H9 (cell line): ENCODE measurements around the gene DOCK2. TPM values are rescaled to one million over a fixed set of nuclear protein-coding genes. Genes with fewer than 3 reads are reported as not detected.

ENCODE experiments used
- DNase-seq: peaks from one replicate; pipeline ENCODE4 v3.0.0-alpha.2; 2017
- H2AFZ ChIP-seq: one replicate; pipeline ENCODE4 v1.6.1; 2013; ENCODE audit warnings: mild to moderate bottlenecking, low read length, control low read depth, moderate library complexity
- H2AK5ac ChIP-seq: 2 replicates; pipeline ENCODE4 v1.6.1; 2013; ENCODE audit warnings: low read length, control low read depth, mixed read lengths; ENCODE audit not compliant: insufficient read length
- H2BK120ac ChIP-seq: one replicate; pipeline ENCODE4 v1.6.1; 2013; ENCODE audit warnings: low read depth, mild to moderate bottlenecking, low read length, control low read depth, inconsistent platforms; ENCODE audit not compliant: poor library complexity, severe bottlenecking
- H2BK12ac ChIP-seq: 2 replicates; pipeline ENCODE4 v1.6.1; 2013; ENCODE audit warnings: low read length, control low read depth, mixed read lengths, low read depth; ENCODE audit not compliant: insufficient read length
- H2BK15ac ChIP-seq: 2 replicates; pipeline ENCODE4 v1.6.1; 2013; ENCODE audit warnings: low read depth, low read length, control low read depth
- H2BK20ac ChIP-seq: one replicate; pipeline ENCODE4 v1.6.1; 2013; ENCODE audit warnings: low read depth, mild to moderate bottlenecking, low read length, control low read depth, inconsistent platforms; ENCODE audit not compliant: poor library complexity, severe bottlenecking
- H2BK5ac ChIP-seq: 2 replicates; pipeline ENCODE4 v1.6.1; 2013; ENCODE audit warnings: low read length, control low read depth, mixed read lengths; ENCODE audit not compliant: insufficient read length
- H3K14ac ChIP-seq: 2 replicates; pipeline ENCODE4 v1.6.1; 2013; ENCODE audit warnings: low read length, control low read depth; ENCODE audit not compliant: insufficient read depth
- H3K18ac ChIP-seq: 2 replicates; pipeline ENCODE4 v1.6.1; 2013; ENCODE audit warnings: low read depth, mild to moderate bottlenecking, mixed read lengths, low read length, control low read depth; ENCODE audit not compliant: insufficient read length
- H3K23ac ChIP-seq: 2 replicates; pipeline ENCODE4 v1.6.1; 2013; ENCODE audit warnings: low read length, control low read depth, mixed read lengths, low read depth; ENCODE audit not compliant: insufficient read length
- H3K23me2 ChIP-seq: 2 replicates; pipeline ENCODE4 v1.6.1; 2013; ENCODE audit warnings: low read depth, mild to moderate bottlenecking, mixed read lengths, low read length, control low read depth; ENCODE audit not compliant: insufficient read length, poor library complexity, severe bottlenecking
- H3K27ac ChIP-seq: 2 replicates; pipeline ENCODE4 v1.5.1; 2013; ENCODE audit warnings: low read length, control low read depth, mixed read lengths, low read depth; ENCODE audit not compliant: insufficient read length
- H3K27me3 ChIP-seq: 2 replicates; pipeline ENCODE4 v1.6.1; 2013; ENCODE audit warnings: low read length, control low read depth, inconsistent platforms; ENCODE audit not compliant: insufficient read depth
- H3K4ac ChIP-seq: 2 replicates; pipeline ENCODE4 v1.6.1; 2013; ENCODE audit warnings: low read depth, mild to moderate bottlenecking, control low read depth, inconsistent platforms, low read length, moderate library complexity
- H3K4me1 ChIP-seq: 2 replicates; pipeline ENCODE4 v1.6.1; 2013; ENCODE audit warnings: low read length, control low read depth, inconsistent platforms; ENCODE audit not compliant: insufficient read depth
- H3K4me2 ChIP-seq: 2 replicates; pipeline ENCODE4 v1.6.1; 2013; ENCODE audit warnings: low read length, control low read depth, mixed read lengths; ENCODE audit not compliant: insufficient read length, insufficient read depth
- H3K56ac ChIP-seq: 2 replicates; pipeline ENCODE4 v1.6.1; 2013; ENCODE audit warnings: low read depth, mild to moderate bottlenecking, mixed read lengths, low read length, control low read depth; ENCODE audit not compliant: insufficient read length
- H3K79me1 ChIP-seq: 2 replicates; pipeline ENCODE4 v1.6.1; 2013; ENCODE audit warnings: low read depth, mild to moderate bottlenecking, moderate library complexity, low read length, control low read depth, inconsistent platforms; ENCODE audit not compliant: insufficient read depth, poor library complexity, severe bottlenecking
- H3K79me2 ChIP-seq: 2 replicates; pipeline ENCODE4 v1.6.1; 2013; ENCODE audit warnings: low read length, control low read depth, inconsistent platforms; ENCODE audit not compliant: insufficient read depth
- H3K9ac ChIP-seq: 2 replicates; pipeline ENCODE4 v1.6.1; 2013; ENCODE audit warnings: low read length, control low read depth, mixed read lengths; ENCODE audit not compliant: insufficient read length; ENCODE audit errors: extremely low read depth
- H3K9me3 ChIP-seq: one replicate; pipeline ENCODE4 v1.6.1; 2013; ENCODE audit warnings: low read depth, low read length, inconsistent platforms; ENCODE audit not compliant: control insufficient read depth
- H3T11ph ChIP-seq: one replicate; pipeline ENCODE4 v1.6.1; 2013; ENCODE audit warnings: mild to moderate bottlenecking, low read length, control low read depth, inconsistent platforms
- H4K20me1 ChIP-seq: one replicate; pipeline ENCODE4 v1.6.1; 2013; ENCODE audit not compliant: control insufficient read depth, insufficient read length, insufficient read depth
- H4K5ac ChIP-seq: 2 replicates; pipeline ENCODE4 v1.6.1; 2013; ENCODE audit warnings: low read depth, mild to moderate bottlenecking, mixed read lengths, low read length, control low read depth; ENCODE audit not compliant: insufficient read length
- H4K8ac ChIP-seq: replicated peaks from 2 replicates; pipeline ENCODE4 v1.6.1; 2013; ENCODE audit warnings: low read length, control low read depth, mixed read lengths, low read depth; ENCODE audit not compliant: insufficient read length
- H4K91ac ChIP-seq: 2 replicates; pipeline ENCODE4 v1.6.1; 2013; ENCODE audit warnings: low read depth, mild to moderate bottlenecking, moderate library complexity, mixed read lengths, low read length, control low read depth; ENCODE audit not compliant: insufficient read length
- H3K27ac Mint-ChIP-seq, 3 experiments: 2 replicates in 2 of 3; 3 replicates in 1 of 3; pipeline ENCODE4 v1.8.0; 2020 to 2021; ENCODE audit warnings: mixed read lengths in 3 of 3, mild to moderate bottlenecking in 1 of 3, moderate library complexity in 1 of 3
- H3K27me3 Mint-ChIP-seq: 2 replicates; pipeline ENCODE4 v1.8.0; 2021; ENCODE audit warnings: low read depth, mild to moderate bottlenecking, moderate library complexity, mixed read lengths
- H3K36me3 Mint-ChIP-seq, 3 experiments: 2 replicates in 2 of 3; 3 replicates in 1 of 3; pipeline ENCODE4 v1.8.0; 2020 to 2021; ENCODE audit warnings: low read depth in 3 of 3, mixed read lengths in 3 of 3; ENCODE audit not compliant: insufficient read depth in 1 of 3
- H3K4me1 Mint-ChIP-seq, 2 experiments: 2 replicates each; pipeline ENCODE4 v1.8.0; 2020; ENCODE audit warnings: mixed read lengths in 2 of 2
- H3K4me3 Mint-ChIP-seq, 2 experiments: 2 replicates in 1 of 2; 3 replicates in 1 of 2; pipeline ENCODE4 v1.8.0; 2020 to 2021; ENCODE audit warnings: mild to moderate bottlenecking in 2 of 2, mixed read lengths in 2 of 2, moderate library complexity in 1 of 2
- H3K9me3 Mint-ChIP-seq, 2 experiments: 2 replicates in 1 of 2; 3 replicates in 1 of 2; pipeline ENCODE4 v1.8.0; 2020; ENCODE audit warnings: mild to moderate bottlenecking in 2 of 2, mixed read lengths in 2 of 2, moderate library complexity in 1 of 2
- WGBS: extraction: QIAGEN DNeasy Blood & Tissue Kit; methylation state at CpG from one replicate; pipeline ENCODE4 v1.1.7; 2013; ENCODE audit warnings: missing lambda C conversion rate, low lambda C conversion rate, mixed read lengths; ENCODE audit not compliant: insufficient read length; ENCODE audit errors: extremely low coverage; 5-methylcytosine and 5-hydroxymethylcytosine counted together
- total RNA-seq: library from RNA; stranded (reverse); gene quantifications from 2 replicates; pipeline ENCODE4 v1.2.1, GENCODE V29; 2021
- TF ChIP-seq, protein P1 (sequence below): fragments of 200-600 bp; sonication (generic); conservative IDR thresholded peaks from 3 replicates; pipeline ENCODE4 v1.8.0; 2021; ENCODE audit warnings: antibody characterized with exemption, mild to moderate bottlenecking

The DOCK2 gene
- total RNA-seq, 1 experiment from 2014 or later: 7.8 TPM

DNA sequence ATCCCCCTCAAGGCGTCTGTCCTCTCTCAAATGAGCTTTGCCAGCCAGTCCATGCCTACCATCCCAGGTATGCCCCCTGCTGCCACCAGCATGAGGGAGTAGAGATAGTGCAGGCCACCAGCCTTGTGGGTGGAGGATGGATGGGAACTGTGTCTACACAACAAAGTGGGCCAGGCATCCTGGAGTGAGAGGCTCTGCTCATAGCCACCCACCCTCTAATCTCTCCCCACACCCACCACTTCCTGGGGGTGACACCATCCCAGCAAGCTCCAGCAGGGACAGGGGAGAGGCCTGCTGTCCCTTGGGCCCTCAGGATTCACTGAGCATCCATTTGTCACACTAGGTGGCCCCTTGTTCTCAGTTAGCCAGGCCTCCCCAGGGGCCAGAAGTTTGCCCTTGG, 443.1 kb downstream of the DOCK2 start:
- no peak overlapping the region for H2BK120ac ChIP-seq
- no CpG with 5 or more reads among the region's 1 CpG for WGBS
- no peak overlapping the region for H3T11ph ChIP-seq
- no peak overlapping the region for H3K27ac ChIP-seq
- H3K79me1 ChIP-seq: no peaks in the 10 kb centered on the region
- H3K4me2 ChIP-seq: no peak overlapping the region
- no peak overlapping the region for H2AFZ ChIP-seq
- TF ChIP-seq, protein P1, sequence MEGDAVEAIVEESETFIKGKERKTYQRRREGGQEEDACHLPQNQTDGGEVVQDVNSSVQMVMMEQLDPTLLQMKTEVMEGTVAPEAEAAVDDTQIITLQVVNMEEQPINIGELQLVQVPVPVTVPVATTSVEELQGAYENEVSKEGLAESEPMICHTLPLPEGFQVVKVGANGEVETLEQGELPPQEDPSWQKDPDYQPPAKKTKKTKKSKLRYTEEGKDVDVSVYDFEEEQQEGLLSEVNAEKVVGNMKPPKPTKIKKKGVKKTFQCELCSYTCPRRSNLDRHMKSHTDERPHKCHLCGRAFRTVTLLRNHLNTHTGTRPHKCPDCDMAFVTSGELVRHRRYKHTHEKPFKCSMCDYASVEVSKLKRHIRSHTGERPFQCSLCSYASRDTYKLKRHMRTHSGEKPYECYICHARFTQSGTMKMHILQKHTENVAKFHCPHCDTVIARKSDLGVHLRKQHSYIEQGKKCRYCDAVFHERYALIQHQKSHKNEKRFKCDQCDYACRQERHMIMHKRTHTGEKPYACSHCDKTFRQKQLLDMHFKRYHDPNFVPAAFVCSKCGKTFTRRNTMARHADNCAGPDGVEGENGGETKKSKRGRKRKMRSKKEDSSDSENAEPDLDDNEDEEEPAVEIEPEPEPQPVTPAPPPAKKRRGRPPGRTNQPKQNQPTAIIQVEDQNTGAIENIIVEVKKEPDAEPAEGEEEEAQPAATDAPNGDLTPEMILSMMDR: no peak
- no peak overlapping the region for H2BK15ac ChIP-seq
- Mint-ChIP-seq H3K4me3 (no peak overlapping the region), H3K9me3 (no peaks in the 10 kb centered on the region), H3K27me3 (peaks cover 8% of the 10 kb centered on the region), H3K36me3 (no peaks in the 10 kb centered on the region; a peak in 1 of 7 replicates), H3K27ac (no peak overlapping the region), H3K4me1 (peaks cover 0 to 4% of the 10 kb centered on the region in 2 experiments; a peak in 1 of 4 replicates)
- no peak overlapping the region for H2BK20ac ChIP-seq
- H2AK5ac ChIP-seq: no peak overlapping the region
- DNase-seq: no peak
- no peak overlapping the region for H4K8ac ChIP-seq
- H4K20me1 ChIP-seq: no peaks in the 10 kb centered on the region
- H3K79me2 ChIP-seq: no peaks in the 10 kb centered on the region
- no peak overlapping the region for H3K4ac ChIP-seq
- H4K91ac ChIP-seq: no peak overlapping the region
- no peaks in the 10 kb centered on the region for H3K27me3 ChIP-seq
- H3K9me3 ChIP-seq: no peaks in the 10 kb centered on the region
- H3K14ac ChIP-seq: peak overlapping the region; percentile 10; the same call in 1 of the 2 replicates
- no peaks in the 10 kb centered on the region for H3K4me1 ChIP-seq
- H3K23me2 ChIP-seq: no peaks in the 10 kb centered on the region
- no peak overlapping the region for H3K9ac ChIP-seq
- no peak overlapping the region for H2BK12ac ChIP-seq
- H2BK5ac ChIP-seq: no peak overlapping the region
- H3K23ac ChIP-seq: no peak overlapping the region
- H4K5ac ChIP-seq: no peak overlapping the region
- H3K56ac ChIP-seq: no peak overlapping the region
- H3K18ac ChIP-seq: no peak overlapping the region
